K562 (cell line): ENCODE results near the gene TBX10. TPM values are rescaled to one million over a fixed set of nuclear protein-coding genes. Genes with fewer than 3 reads are reported as not detected.

Experiments used
- BCOR ChIP-seq: fragments of 450-650 bp; IDR thresholded peaks from 2 replicates; pipeline ENCODE4 v1.6.1; 2016
- CBX1 ChIP-seq: sonication (generic); IDR thresholded peaks from 2 replicates; pipeline ENCODE4 v1.6.1; 2016; ENCODE audit warnings: antibody characterized with exemption, low read depth, mild to moderate bottlenecking
- ELF4 ChIP-seq: fragments of 450-650 bp; formaldehyde crosslinking; IDR thresholded peaks from 2 replicates; pipeline ENCODE4 v1.4.0; 2022; ENCODE audit warnings: missing genetic modification characterization
- FOXA1 ChIP-seq: fragments of 450-650 bp; IDR thresholded peaks from 2 replicates; pipeline ENCODE4 v1.6.1; 2016; ENCODE audit warnings: mild to moderate bottlenecking, borderline replicate concordance
- FOXP4 ChIP-seq: sonication (generic); formaldehyde crosslinking; IDR thresholded peaks from 2 replicates; pipeline ENCODE4 v1.8.0; 2022; ENCODE audit warnings: mild to moderate bottlenecking, missing genetic modification reagents, borderline replicate concordance
- GTF3C2 ChIP-seq: IDR thresholded peaks from 3 replicates; pipeline ENCODE4 v1.6.1; 2011; ENCODE audit warnings: borderline replicate concordance, mild to moderate bottlenecking, moderate library complexity; ENCODE audit not compliant: insufficient read length; ENCODE audit errors: extremely low read depth
- HINFP ChIP-seq: fragments of 450-650 bp; conservative IDR thresholded peaks from 2 replicates; pipeline ENCODE4 v1.6.1; 2016; ENCODE audit warnings: missing genetic modification characterization, low read depth, mild to moderate bottlenecking, control low read depth, missing compliant biosample characterization
- ILF3 ChIP-seq: fragments of 450-650 bp; IDR thresholded peaks from 2 replicates; pipeline ENCODE4 v1.6.1; 2018; ENCODE audit warnings: antibody characterized with exemption, mild to moderate bottlenecking, moderate library complexity, borderline replicate concordance
- ILK ChIP-seq: fragments of 450-650 bp; IDR thresholded peaks from 2 replicates; pipeline ENCODE4 v1.6.1; 2016; ENCODE audit warnings: missing genetic modification characterization, low read depth, mild to moderate bottlenecking, missing compliant biosample characterization, moderate library complexity, borderline replicate concordance
- KDM1A ChIP-seq, 2 experiments: fragments of 450-650 bp; IDR thresholded peaks; 2 replicates each; pipeline ENCODE4 v1.6.1; 2016; ENCODE audit warnings: mild to moderate bottlenecking in 2 of 2
- KLF13 ChIP-seq: fragments of 450-650 bp; IDR thresholded peaks from 2 replicates; pipeline ENCODE4 v1.6.1; 2016; ENCODE audit warnings: missing genetic modification characterization, low read depth, mild to moderate bottlenecking, missing compliant biosample characterization, moderate library complexity, borderline replicate concordance
- MAFG ChIP-seq: fragments of 450-650 bp; conservative IDR thresholded peaks from 2 replicates; pipeline ENCODE4 v1.6.1; 2016; ENCODE audit warnings: missing genetic modification characterization, missing compliant biosample characterization
- MTA2 ChIP-seq: fragments of 450-650 bp; IDR thresholded peaks from 2 replicates; pipeline ENCODE4 v1.6.1; 2016; ENCODE audit warnings: low read depth
- NFYB ChIP-seq: IDR thresholded peaks from 2 replicates; pipeline ENCODE4 v1.6.1; 2011; ENCODE audit warnings: mild to moderate bottlenecking, moderate library complexity; ENCODE audit not compliant: insufficient read length; ENCODE audit errors: extremely low read depth
- PKNOX1 ChIP-seq: fragments of 450-650 bp; IDR thresholded peaks from 2 replicates; pipeline ENCODE4 v1.6.1; 2016
- SAFB2 ChIP-seq: fragments of 200-400 bp; formaldehyde crosslinking; IDR thresholded peaks from 2 replicates; pipeline ENCODE4 v1.6.1; 2018; ENCODE audit warnings: borderline replicate concordance, low read length, low read depth, moderate library complexity; ENCODE audit not compliant: severe bottlenecking
- SMAD4 ChIP-seq: fragments of 250-450 bp; sonication (Bioruptor Pico); conservative IDR thresholded peaks from 2 replicates; pipeline ENCODE4 v1.8.0; 2021; ENCODE audit warnings: inconsistent platforms, mild to moderate bottlenecking, moderate library complexity
- STAT5A ChIP-seq: IDR thresholded peaks from 2 replicates; pipeline ENCODE4 v1.6.1; 2012; ENCODE audit warnings: low read length, inconsistent platforms, borderline replicate concordance
- TAF7 ChIP-seq: fragments of 450-650 bp; IDR thresholded peaks from 2 replicates; pipeline ENCODE4 v1.6.1; 2016; ENCODE audit warnings: missing genetic modification characterization, missing compliant biosample characterization
- TCFL5 ChIP-seq: fragments of 250-450 bp; sonication (Bioruptor Pico); conservative IDR thresholded peaks from 2 replicates; pipeline ENCODE4 v1.6.1; 2021; ENCODE audit warnings: mild to moderate bottlenecking, moderate library complexity, matching md5 sums
- ZC3H4 ChIP-seq: sonication (generic); formaldehyde crosslinking; IDR thresholded peaks from 2 replicates; pipeline ENCODE4 v1.9.0; 2021; ENCODE audit warnings: missing genetic modification reagents, borderline replicate concordance
- ZFP30 ChIP-seq: fragments of 250-450 bp; sonication (Bioruptor Pico); IDR thresholded peaks from 2 replicates; pipeline ENCODE4 v1.8.0; 2022; ENCODE audit warnings: moderate library complexity, mild to moderate bottlenecking, inconsistent platforms, borderline replicate concordance
- polyA plus RNA-seq, 8 experiments: library from polyadenylated mRNA; depleted of rRNA in 4 of 8; stranded (reverse) in 5 of 8; unstranded in 3 of 8; fragments of >200 nt; fragmentation: Nextera tagmentation in 2 of 8; fragmentation: Illumina TruSeq in 1 of 8; extraction: Ambion mirVana in 2 of 8; extraction: Trizol in 1 of 8; gene quantifications; 2 replicates each; pipeline versions ENCODE4 v1.2.1 to v1.2.3, GENCODE V29; 2011 to 2014; ENCODE audit warnings: inconsistent platforms in 1 of 8, missing spikeins in 1 of 8
- total RNA-seq, 7 experiments: library from RNA; depleted of rRNA in 6 of 7; stranded (reverse); fragments of >200 nt in 6 of 7; fragmentation: Illumina TruSeq in 2 of 7; extraction: Trizol in 2 of 7; gene quantifications; 2 replicates each; pipeline versions ENCODE4 v1.2.1 to v1.2.3, GENCODE V29; 2011 to 2021; ENCODE audit warnings: low replicate concordance in 1 of 7

TBX10 gene
- total and polyA plus RNA-seq, 9 of the 15 experiments (the other 6 are each of a cell fraction or from before 2014, with no cell fraction given), result not detected

- TF ChIP-seq MTA2, result no peak
- no peak for TF ChIP-seq TAF7
- no peak for TF ChIP-seq MAFG
- TF ChIP-seq ILK (tag), result no peak
- TF ChIP-seq BCOR, result peak; percentile 92
- TF ChIP-seq CBX1, result peak; percentile 40; the same call in 1 of the 2 replicates
- no peak for TF ChIP-seq SMAD4
- no peak for TF ChIP-seq FOXA1
- no peak for TF ChIP-seq KLF13 (tag)
- TF ChIP-seq SAFB2, result no peak
- TF ChIP-seq NFYB, result no peak
- TF ChIP-seq TCFL5 (CRISPR knock-in tag), result no peak
- no peak for TF ChIP-seq STAT5A
- no peak for TF ChIP-seq ILF3
- no peak for TF ChIP-seq FOXP4 (CRISPR knock-in tag)
- TF ChIP-seq ZC3H4, result no peak
- TF ChIP-seq ELF4 (CRISPR knock-in tag), result no peak
- no peak for TF ChIP-seq HINFP
- peak; percentile 56 to 74 for TF ChIP-seq KDM1A (IDR thresholded peaks at IDR 0.05)
- peak; percentile 60 for TF ChIP-seq GTF3C2
- TF ChIP-seq PKNOX1, result no peak
- no peak for TF ChIP-seq ZFP30 (CRISPR knock-in tag)
Observed at GRCh38 chr11:67635231-67635521, 4.4 kb downstream of the TBX10 start (continued).
